GM23338 (cell line): ENCODE measurements around the gene HNRNPA1. TPM values are rescaled to one million over a fixed set of nuclear protein-coding genes. Genes with fewer than 3 reads are reported as not detected.

ENCODE experiments used
- ATAC-seq: fragments of 200-7000 bp; cut with Tn5 transposase; 3 replicates; pipeline ENCODE4 v1.9.1; 2020
- DNase-seq: peaks from one replicate; pipeline ENCODE4 v3.0.0-alpha.2; 2015; ENCODE audit warnings: low spot score
- H2AFZ ChIP-seq: fragments of 200-600 bp; sonication (generic); 2 replicates; pipeline ENCODE4 v1.8.0; 2016; ENCODE audit warnings: antibody characterized with exemption, mild to moderate bottlenecking, moderate library complexity
- H3F3A ChIP-seq: fragments of 200-600 bp; sonication (generic); replicated peaks from 2 replicates; pipeline ENCODE4 v1.8.0; 2017; ENCODE audit warnings: antibody characterized with exemption, mixed run types, low read depth
- H3K27ac ChIP-seq: fragments of 200-600 bp; sonication (generic); 2 replicates; pipeline ENCODE4 v1.6.1; 2016; ENCODE audit warnings: low read depth
- H3K27me3 ChIP-seq: fragments of 200-600 bp; sonication (generic); 2 replicates; pipeline ENCODE4 v1.8.0; 2016; ENCODE audit warnings: mild to moderate bottlenecking, mixed run types, moderate library complexity; ENCODE audit not compliant: insufficient read depth
- H3K36me3 ChIP-seq: fragments of 200-600 bp; sonication (generic); 2 replicates; pipeline ENCODE4 v1.8.0; 2016; ENCODE audit warnings: mild to moderate bottlenecking; ENCODE audit not compliant: insufficient read depth
- H3K4me1 ChIP-seq: fragments of 200-600 bp; sonication (generic); 2 replicates; pipeline ENCODE4 v1.8.0; 2016; ENCODE audit warnings: mild to moderate bottlenecking, moderate library complexity; ENCODE audit not compliant: insufficient read depth
- H3K4me2 ChIP-seq: fragments of 200-600 bp; sonication (generic); 2 replicates; pipeline ENCODE4 v1.7.1; 2017; ENCODE audit warnings: mixed run types
- H3K4me3 ChIP-seq: fragments of 200-600 bp; sonication (generic); 2 replicates; pipeline ENCODE4 v1.6.1; 2016; ENCODE audit warnings: mixed run types
- H3K79me2 ChIP-seq: fragments of 200-600 bp; sonication (generic); replicated peaks from 2 replicates; pipeline ENCODE4 v1.8.0; 2017; ENCODE audit warnings: mild to moderate bottlenecking; ENCODE audit not compliant: insufficient read depth
- H3K9me2 ChIP-seq: fragments of 200-600 bp; sonication (generic); 2 replicates; pipeline ENCODE4 v1.8.0; 2017; ENCODE audit not compliant: insufficient read depth
- H4K20me1 ChIP-seq: fragments of 200-600 bp; sonication (generic); replicated peaks from 2 replicates; pipeline ENCODE4 v1.8.0; 2017; ENCODE audit warnings: mild to moderate bottlenecking; ENCODE audit not compliant: insufficient read depth
- H3K27ac Mint-ChIP-seq: 2 replicates; pipeline ENCODE4 v1.8.0; 2020; ENCODE audit warnings: inconsistent platforms, mild to moderate bottlenecking, moderate library complexity, mixed read lengths
- H3K27me3 Mint-ChIP-seq: 3 replicates; pipeline ENCODE4 v1.8.0; 2022; ENCODE audit warnings: low read depth, mild to moderate bottlenecking, moderate library complexity, mixed read lengths, inconsistent platforms; ENCODE audit not compliant: insufficient read depth, poor library complexity
- H3K36me3 Mint-ChIP-seq: 3 replicates; pipeline ENCODE4 v1.8.0; 2021; ENCODE audit warnings: low read depth, mild to moderate bottlenecking, inconsistent platforms, moderate library complexity, mixed read lengths
- H3K4me1 Mint-ChIP-seq: 3 replicates; pipeline ENCODE4 v1.8.0; 2020; ENCODE audit warnings: mild to moderate bottlenecking, inconsistent platforms, mixed read lengths
- H3K4me3 Mint-ChIP-seq: 3 replicates; pipeline ENCODE4 v1.8.0; 2021; ENCODE audit warnings: moderate library complexity, mild to moderate bottlenecking, inconsistent platforms, mixed read lengths
- H3K9me3 Mint-ChIP-seq: 3 replicates; pipeline ENCODE4 v1.8.0; 2020; ENCODE audit warnings: moderate library complexity, mild to moderate bottlenecking, inconsistent platforms, mixed read lengths
- CREB1 ChIP-seq: fragments of 250-450 bp; sonication (Bioruptor Pico); IDR thresholded peaks from 2 replicates; pipeline ENCODE4 v1.5.0; 2020; ENCODE audit warnings: low read depth, mild to moderate bottlenecking, moderate library complexity
- EZH2phosphoT487 ChIP-seq: fragments of 200-600 bp; sonication (generic); IDR thresholded peaks from one replicate; pipeline ENCODE4 v1.8.1; 2018; ENCODE audit warnings: antibody characterized with exemption; ENCODE audit not compliant: unreplicated experiment
- JUNB ChIP-seq: IDR thresholded peaks from one replicate; pipeline ENCODE4 v1.6.1; 2016; ENCODE audit warnings: antibody characterized with exemption; ENCODE audit not compliant: unreplicated experiment
- NANOG ChIP-seq: IDR thresholded peaks from 2 replicates; pipeline ENCODE4 v1.6.1; 2016; ENCODE audit warnings: antibody characterized with exemption, borderline replicate concordance
- POLR2AphosphoS5 ChIP-seq: IDR thresholded peaks from 2 replicates; pipeline ENCODE4 v1.6.1; 2016; ENCODE audit warnings: antibody characterized with exemption, low read depth
- STAT1 ChIP-seq: IDR thresholded peaks from one replicate; pipeline ENCODE4 v1.6.1; 2016; ENCODE audit warnings: antibody characterized with exemption; ENCODE audit not compliant: unreplicated experiment
- ZNF114 ChIP-seq: fragments of 250-450 bp; sonication (Bioruptor Pico); IDR thresholded peaks from 2 replicates; pipeline ENCODE4 v1.5.0; 2020; ENCODE audit warnings: mild to moderate bottlenecking, moderate library complexity
- ZNF331 ChIP-seq: fragments of 250-450 bp; sonication (Bioruptor Pico); IDR thresholded peaks from 2 replicates; pipeline ENCODE4 v1.5.0; 2020; ENCODE audit warnings: low read depth, mild to moderate bottlenecking, moderate library complexity
- polyA plus RNA-seq: library from polyadenylated mRNA; unstranded; fragments of >200 nt; fragmentation: Nextera tagmentation; extraction: Ambion mirVana; gene quantifications from 2 replicates; pipeline ENCODE4 v1.2.1, GENCODE V29; 2016
- total RNA-seq: library from RNA; depleted of rRNA; stranded (reverse); fragments of >200 nt; shearing (Covaris generic); gene quantifications from 2 replicates; pipeline ENCODE4 v1.2.3, GENCODE V29; 2014
- TF ChIP-seq, protein P1 (sequence below): fragments of 250-450 bp; sonication (Bioruptor Pico); IDR thresholded peaks from 2 replicates; pipeline ENCODE4 v1.5.0; 2020; ENCODE audit warnings: mild to moderate bottlenecking, moderate library complexity
- TF ChIP-seq, protein P2 (sequence below), 2 experiments: fragments of 200-600 bp in 1 of 2; sonication (generic) in 1 of 2; conservative IDR thresholded peaks; 2 replicates each; pipeline versions ENCODE4 v1.5.1 to v1.6.1; 2016 to 2017; ENCODE audit warnings: antibody characterized with exemption in 2 of 2, low read depth in 2 of 2, mild to moderate bottlenecking in 2 of 2, moderate library complexity in 1 of 2
- TF ChIP-seq, protein P3 (sequence below): IDR thresholded peaks from 2 replicates; pipeline ENCODE4 v1.6.1; 2016; ENCODE audit warnings: antibody characterized with exemption

Gene HNRNPA1
- total and polyA plus RNA-seq, 2 experiments from 2014 or later, result 1,104 to 2,576 TPM

DNA sequence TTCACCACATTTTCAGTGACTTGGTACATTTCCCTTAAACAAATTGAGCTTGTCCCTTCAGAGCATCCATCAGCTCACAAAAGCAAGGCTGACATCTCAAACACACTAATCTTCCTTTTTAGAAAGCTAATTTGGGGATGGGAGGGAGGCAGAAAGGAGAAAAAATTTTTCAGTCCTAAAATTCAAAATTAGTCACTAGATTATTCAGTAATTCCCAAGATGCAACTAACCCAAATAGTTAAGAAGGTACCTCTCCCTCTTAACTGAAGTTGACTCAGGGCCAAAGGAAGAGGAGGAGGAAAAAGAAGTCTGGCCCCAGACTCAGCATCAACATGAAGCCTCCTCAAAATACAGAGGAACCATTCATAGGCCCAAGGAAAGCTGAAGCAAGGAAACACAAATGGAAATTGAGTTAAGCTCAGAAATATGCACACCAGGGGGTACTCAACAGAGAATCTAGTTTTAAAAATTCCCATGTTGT, 22.3 kb upstream of the HNRNPA1 start (continued):
- no peak for TF ChIP-seq CREB1 (CRISPR knock-in tag)
- TF ChIP-seq, protein P1, sequence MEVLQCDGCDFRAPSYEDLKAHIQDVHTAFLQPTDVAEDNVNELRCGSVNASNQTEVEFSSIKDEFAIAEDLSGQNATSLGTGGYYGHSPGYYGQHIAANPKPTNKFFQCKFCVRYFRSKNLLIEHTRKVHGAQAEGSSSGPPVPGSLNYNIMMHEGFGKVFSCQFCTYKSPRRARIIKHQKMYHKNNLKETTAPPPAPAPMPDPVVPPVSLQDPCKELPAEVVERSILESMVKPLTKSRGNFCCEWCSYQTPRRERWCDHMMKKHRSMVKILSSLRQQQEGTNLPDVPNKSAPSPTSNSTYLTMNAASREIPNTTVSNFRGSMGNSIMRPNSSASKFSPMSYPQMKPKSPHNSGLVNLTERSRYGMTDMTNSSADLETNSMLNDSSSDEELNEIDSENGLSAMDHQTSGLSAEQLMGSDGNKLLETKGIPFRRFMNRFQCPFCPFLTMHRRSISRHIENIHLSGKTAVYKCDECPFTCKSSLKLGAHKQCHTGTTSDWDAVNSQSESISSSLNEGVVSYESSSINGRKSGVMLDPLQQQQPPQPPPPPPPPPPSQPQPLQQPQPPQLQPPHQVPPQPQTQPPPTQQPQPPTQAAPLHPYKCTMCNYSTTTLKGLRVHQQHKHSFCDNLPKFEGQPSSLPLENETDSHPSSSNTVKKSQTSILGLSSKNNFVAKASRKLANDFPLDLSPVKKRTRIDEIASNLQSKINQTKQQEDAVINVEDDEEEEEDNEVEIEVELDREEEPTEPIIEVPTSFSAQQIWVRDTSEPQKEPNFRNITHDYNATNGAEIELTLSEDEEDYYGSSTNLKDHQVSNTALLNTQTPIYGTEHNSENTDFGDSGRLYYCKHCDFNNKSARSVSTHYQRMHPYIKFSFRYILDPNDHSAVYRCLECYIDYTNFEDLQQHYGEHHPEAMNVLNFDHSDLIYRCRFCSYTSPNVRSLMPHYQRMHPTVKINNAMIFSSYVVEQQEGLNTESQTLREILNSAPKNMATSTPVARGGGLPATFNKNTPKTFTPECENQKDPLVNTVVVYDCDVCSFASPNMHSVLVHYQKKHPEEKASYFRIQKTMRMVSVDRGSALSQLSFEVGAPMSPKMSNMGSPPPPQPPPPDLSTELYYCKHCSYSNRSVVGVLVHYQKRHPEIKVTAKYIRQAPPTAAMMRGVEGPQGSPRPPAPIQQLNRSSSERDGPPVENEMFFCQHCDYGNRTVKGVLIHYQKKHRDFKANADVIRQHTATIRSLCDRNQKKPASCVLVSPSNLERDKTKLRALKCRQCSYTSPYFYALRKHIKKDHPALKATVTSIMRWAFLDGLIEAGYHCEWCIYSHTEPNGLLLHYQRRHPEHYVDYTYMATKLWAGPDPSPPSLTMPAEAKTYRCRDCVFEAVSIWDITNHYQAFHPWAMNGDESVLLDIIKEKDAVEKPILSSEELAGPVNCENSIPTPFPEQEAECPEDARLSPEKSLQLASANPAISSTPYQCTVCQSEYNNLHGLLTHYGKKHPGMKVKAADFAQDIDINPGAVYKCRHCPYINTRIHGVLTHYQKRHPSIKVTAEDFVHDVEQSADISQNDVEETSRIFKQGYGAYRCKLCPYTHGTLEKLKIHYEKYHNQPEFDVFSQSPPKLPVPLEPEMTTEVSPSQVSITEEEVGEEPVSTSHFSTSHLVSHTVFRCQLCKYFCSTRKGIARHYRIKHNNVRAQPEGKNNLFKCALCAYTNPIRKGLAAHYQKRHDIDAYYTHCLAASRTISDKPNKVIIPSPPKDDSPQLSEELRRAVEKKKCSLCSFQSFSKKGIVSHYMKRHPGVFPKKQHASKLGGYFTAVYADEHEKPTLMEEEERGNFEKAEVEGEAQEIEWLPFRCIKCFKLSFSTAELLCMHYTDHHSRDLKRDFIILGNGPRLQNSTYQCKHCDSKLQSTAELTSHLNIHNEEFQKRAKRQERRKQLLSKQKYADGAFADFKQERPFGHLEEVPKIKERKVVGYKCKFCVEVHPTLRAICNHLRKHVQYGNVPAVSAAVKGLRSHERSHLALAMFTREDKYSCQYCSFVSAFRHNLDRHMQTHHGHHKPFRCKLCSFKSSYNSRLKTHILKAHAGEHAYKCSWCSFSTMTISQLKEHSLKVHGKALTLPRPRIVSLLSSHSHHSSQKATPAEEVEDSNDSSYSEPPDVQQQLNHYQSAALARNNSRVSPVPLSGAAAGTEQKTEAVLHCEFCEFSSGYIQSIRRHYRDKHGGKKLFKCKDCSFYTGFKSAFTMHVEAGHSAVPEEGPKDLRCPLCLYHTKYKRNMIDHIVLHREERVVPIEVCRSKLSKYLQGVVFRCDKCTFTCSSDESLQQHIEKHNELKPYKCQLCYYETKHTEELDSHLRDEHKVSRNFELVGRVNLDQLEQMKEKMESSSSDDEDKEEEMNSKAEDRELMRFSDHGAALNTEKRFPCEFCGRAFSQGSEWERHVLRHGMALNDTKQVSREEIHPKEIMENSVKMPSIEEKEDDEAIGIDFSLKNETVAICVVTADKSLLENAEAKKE (CRISPR knock-in tag), result no peak
- no peak for TF ChIP-seq ZNF331 (CRISPR knock-in tag)
- no peak for TF ChIP-seq EZH2phosphoT487

DNA sequence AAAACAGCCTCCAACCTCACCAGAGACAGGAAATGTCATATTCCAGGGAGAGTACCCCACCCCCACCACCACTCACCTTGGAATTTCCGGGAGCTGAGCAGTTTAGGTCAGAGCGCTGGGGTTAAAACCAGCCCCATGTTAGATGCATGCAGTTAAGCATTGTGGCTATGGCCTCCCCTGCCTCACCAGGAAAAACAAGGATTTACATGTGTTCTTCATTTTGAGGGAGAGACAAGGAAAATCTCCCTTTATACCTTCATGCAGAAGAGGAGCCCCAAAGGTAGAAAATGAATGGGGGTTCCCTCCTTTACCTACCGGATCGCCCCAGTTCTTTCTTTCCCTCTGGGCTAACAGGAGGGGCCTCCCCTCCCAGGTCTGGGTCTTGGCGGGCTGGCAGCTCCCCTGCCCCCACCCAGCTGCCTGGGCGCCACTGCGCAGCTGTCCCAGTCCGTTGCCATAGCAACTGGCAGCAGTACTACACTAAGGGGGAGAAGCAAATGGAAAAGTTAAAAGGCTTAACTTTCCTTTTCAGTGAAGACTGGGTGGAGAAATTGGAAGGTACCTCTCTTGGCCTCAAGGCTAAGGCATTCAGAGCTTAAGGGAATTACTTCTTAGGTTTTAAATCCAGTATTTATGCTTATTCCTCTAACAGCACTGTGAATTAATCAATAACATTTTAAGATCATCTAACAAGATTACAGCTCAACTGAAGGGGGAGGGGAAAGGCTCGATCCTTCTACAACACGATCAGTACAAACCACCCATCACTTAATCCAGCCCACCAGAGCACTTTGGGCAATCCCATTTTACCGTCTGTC, 21.1 kb upstream of the HNRNPA1 start:
- Histone ChIP-seq H3K4me3 (peak overlapping the region; percentile 44), H3K36me3 (peaks cover 17% of the 10 kb centered on the region; the same call in 1 of the 2 replicates), H3K27ac (peak overlapping the region; percentile 96), H2AFZ (no peak overlapping the region), H3K9me2 (no peaks in the 10 kb centered on the region), H3K79me2 (peaks cover 72% of the 10 kb centered on the region), H4K20me1 (no peaks in the 10 kb centered on the region), H3K4me1 (peaks cover 45% of the 10 kb centered on the region), H3K27me3 (no peaks in the 10 kb centered on the region), H3K4me2 (peak overlapping the region; percentile 62), H3F3A (peaks cover 10% of the 10 kb centered on the region)
- DNase-seq, result peak; percentile 98
- ATAC-seq, result peak; percentile 96
- peak overlapping the region; percentile 98 for H3K27ac Mint-ChIP-seq
- H3K4me1 Mint-ChIP-seq, result peaks cover 56% of the 10 kb centered on the region
- no peaks in the 10 kb centered on the region for H3K9me3 Mint-ChIP-seq
- peaks cover 35% of the 10 kb centered on the region for H3K36me3 Mint-ChIP-seq
- H3K27me3 Mint-ChIP-seq, result peaks cover 17% of the 10 kb centered on the region
- peak overlapping the region; percentile 69 for H3K4me3 Mint-ChIP-seq
- no peak for TF ChIP-seq JUNB
- TF ChIP-seq, protein P2, sequence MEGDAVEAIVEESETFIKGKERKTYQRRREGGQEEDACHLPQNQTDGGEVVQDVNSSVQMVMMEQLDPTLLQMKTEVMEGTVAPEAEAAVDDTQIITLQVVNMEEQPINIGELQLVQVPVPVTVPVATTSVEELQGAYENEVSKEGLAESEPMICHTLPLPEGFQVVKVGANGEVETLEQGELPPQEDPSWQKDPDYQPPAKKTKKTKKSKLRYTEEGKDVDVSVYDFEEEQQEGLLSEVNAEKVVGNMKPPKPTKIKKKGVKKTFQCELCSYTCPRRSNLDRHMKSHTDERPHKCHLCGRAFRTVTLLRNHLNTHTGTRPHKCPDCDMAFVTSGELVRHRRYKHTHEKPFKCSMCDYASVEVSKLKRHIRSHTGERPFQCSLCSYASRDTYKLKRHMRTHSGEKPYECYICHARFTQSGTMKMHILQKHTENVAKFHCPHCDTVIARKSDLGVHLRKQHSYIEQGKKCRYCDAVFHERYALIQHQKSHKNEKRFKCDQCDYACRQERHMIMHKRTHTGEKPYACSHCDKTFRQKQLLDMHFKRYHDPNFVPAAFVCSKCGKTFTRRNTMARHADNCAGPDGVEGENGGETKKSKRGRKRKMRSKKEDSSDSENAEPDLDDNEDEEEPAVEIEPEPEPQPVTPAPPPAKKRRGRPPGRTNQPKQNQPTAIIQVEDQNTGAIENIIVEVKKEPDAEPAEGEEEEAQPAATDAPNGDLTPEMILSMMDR (conservative IDR thresholded peaks at IDR 0.05; ENCODE audit: low read depth in 2 of 2), result no peak
- TF ChIP-seq ZNF114 (CRISPR knock-in tag), result no peak
- no peak for TF ChIP-seq EZH2phosphoT487
- TF ChIP-seq ZNF331 (CRISPR knock-in tag), result no peak
- no peak for TF ChIP-seq CREB1 (CRISPR knock-in tag)
- TF ChIP-seq, protein P3, sequence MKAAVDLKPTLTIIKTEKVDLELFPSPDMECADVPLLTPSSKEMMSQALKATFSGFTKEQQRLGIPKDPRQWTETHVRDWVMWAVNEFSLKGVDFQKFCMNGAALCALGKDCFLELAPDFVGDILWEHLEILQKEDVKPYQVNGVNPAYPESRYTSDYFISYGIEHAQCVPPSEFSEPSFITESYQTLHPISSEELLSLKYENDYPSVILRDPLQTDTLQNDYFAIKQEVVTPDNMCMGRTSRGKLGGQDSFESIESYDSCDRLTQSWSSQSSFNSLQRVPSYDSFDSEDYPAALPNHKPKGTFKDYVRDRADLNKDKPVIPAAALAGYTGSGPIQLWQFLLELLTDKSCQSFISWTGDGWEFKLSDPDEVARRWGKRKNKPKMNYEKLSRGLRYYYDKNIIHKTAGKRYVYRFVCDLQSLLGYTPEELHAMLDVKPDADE, result peak; percentile 88
- peak; percentile 69 for TF ChIP-seq POLR2AphosphoS5
- peak; percentile 71; the same call in 1 of the 2 replicates for TF ChIP-seq NANOG
- no peak for TF ChIP-seq STAT1
